ENCODE data around the gene CD59. TPM values are rescaled to one million over a fixed set of nuclear protein-coding genes. Genes with fewer than 3 reads are reported as not detected.

The CD59 gene
- total RNA-seq, 1 experiment from 2014 or later: 170 TPM

GRCh38 chr11:33703788-33704187 is 32.4 kb downstream of the CD59 start:
- Histone ChIP-seq H3K27me3 (ENCODE audit: low read length) (no peaks in the 10 kb centered on the region), H3K9me3 (ENCODE audit: low read length) (no peaks in the 10 kb centered on the region), H3K4me1 (ENCODE audit: insufficient read depth, low read length) (peaks cover 86% of the 10 kb centered on the region), H2AFZ (ENCODE audit: low read length) (no peak overlapping the region), H3F3A (ENCODE audit: low read length, unreplicated experiment) (peaks cover 19% of the 10 kb centered on the region), H3K27ac (ENCODE audit: low read length) (peak overlapping the region; percentile 99), H3K36me3 (ENCODE audit: low read depth, low read length) (peaks cover 31% of the 10 kb centered on the region), H3K79me2 (ENCODE audit: low read length) (peaks cover 11% of the 10 kb centered on the region; the same call in 1 of the 2 replicates), H3K9me2 (replicated peaks; ENCODE audit: low read length) (no peaks in the 10 kb centered on the region), H3K4me2 (ENCODE audit: low read length) (peak overlapping the region; percentile 18; the same call in 1 of the 2 replicates), H4K20me1 (ENCODE audit: low read length) (no peaks in the 10 kb centered on the region), H3K4me3 (ENCODE audit: low read length) (no peak overlapping the region), H3K9ac (ENCODE audit: low read length) (peak overlapping the region; percentile 97)
- ChIA-PET CTCF (no interaction called here), POLR2A (ENCODE audit: unreplicated experiment) (no interaction called here)
- intact Hi-C loops (cut with micrococcal nuclease): loop anchor here (2.0 kb wide), 1 partner anchor 31 kb away; no protein-coding TSS in a partner anchor
- DNase-seq (peak; percentile 92), ATAC-seq (peak; percentile 42)
- no TSS peak for BruUV-seq (replicated peaks)
- no peak for TF ChIP-seq EZH2phosphoT487 (IDR thresholded peaks at IDR 0.05; ENCODE audit: borderline replicate concordance, low read length)
- TF ChIP-seq CTCF (conservative IDR thresholded peaks at IDR 0.05; ENCODE audit: low read depth, low read length): no peak
- TF ChIP-seq EZH2 (IDR thresholded peaks at IDR 0.05; ENCODE audit: low read length, unreplicated experiment): no peak

GRCh38 chr11:33703234-33703633 is 33.0 kb downstream of the CD59 start:
- CTCF ChIA-PET: no interaction called here
- Histone ChIP-seq H3K4me1 (ENCODE audit: insufficient read depth, low read length) (peaks cover 80% of the 10 kb centered on the region), H3K27me3 (ENCODE audit: low read length) (no peaks in the 10 kb centered on the region), H3K4me3 (ENCODE audit: low read length) (no peak overlapping the region), H3K79me2 (ENCODE audit: low read length) (peaks cover 11% of the 10 kb centered on the region; the same call in 1 of the 2 replicates), H4K20me1 (ENCODE audit: low read length) (no peaks in the 10 kb centered on the region), H3K4me2 (ENCODE audit: low read length) (peak overlapping the region; percentile 1), H3K9ac (ENCODE audit: low read length) (peak overlapping the region; percentile 97), H2AFZ (ENCODE audit: low read length) (no peak overlapping the region), H3K9me2 (replicated peaks; ENCODE audit: low read length) (no peaks in the 10 kb centered on the region), H3K36me3 (ENCODE audit: low read depth, low read length) (peaks cover 26% of the 10 kb centered on the region), H3K9me3 (ENCODE audit: low read length) (no peaks in the 10 kb centered on the region), H3K27ac (ENCODE audit: low read length) (peak overlapping the region; percentile 99), H3F3A (ENCODE audit: low read length, unreplicated experiment) (peaks cover 15% of the 10 kb centered on the region)
- DNase-seq (no peak), ATAC-seq (no peak)
- POLR2A ChIA-PET (ENCODE audit: unreplicated experiment): interaction anchor here (3.4 kb wide), 1 partner anchor 12 kb away, joined by 45 read pairs; no protein-coding TSS in a partner anchor
- intact Hi-C loops (cut with micrococcal nuclease): loop anchor here (2.0 kb wide), 1 partner anchor 32 kb away; no protein-coding TSS in a partner anchor
- BruUV-seq (replicated peaks): TSS peak; percentile 13
- no peak for TF ChIP-seq CTCF (conservative IDR thresholded peaks at IDR 0.05; ENCODE audit: low read depth, low read length)
- no peak for TF ChIP-seq EZH2 (IDR thresholded peaks at IDR 0.05; ENCODE audit: low read length, unreplicated experiment)
- no peak for TF ChIP-seq EZH2phosphoT487 (IDR thresholded peaks at IDR 0.05; ENCODE audit: borderline replicate concordance, low read length)

All from PC-3 (cell line).